Stimulated activated CD4-positive, alpha-beta T cell treated with anti-CD3 and anti-CD28 coated beads, Interleukin-12 subunit alpha, Interleukin-12 subunit beta, amount 100 ng/mL, for 4 hours (primary cell): ENCODE measurements around the gene ETNK1.
"Not testable (repeated sequence)": the region's sequence is repeated elsewhere in the genome, so short reads cannot be mapped to it uniquely, and the experiment has no call there.

Experiments
- DNase-seq: peaks from one replicate; pipeline ENCODE4 v3.0.0-alpha.2; 2020

Gene ETNK1

DNA sequence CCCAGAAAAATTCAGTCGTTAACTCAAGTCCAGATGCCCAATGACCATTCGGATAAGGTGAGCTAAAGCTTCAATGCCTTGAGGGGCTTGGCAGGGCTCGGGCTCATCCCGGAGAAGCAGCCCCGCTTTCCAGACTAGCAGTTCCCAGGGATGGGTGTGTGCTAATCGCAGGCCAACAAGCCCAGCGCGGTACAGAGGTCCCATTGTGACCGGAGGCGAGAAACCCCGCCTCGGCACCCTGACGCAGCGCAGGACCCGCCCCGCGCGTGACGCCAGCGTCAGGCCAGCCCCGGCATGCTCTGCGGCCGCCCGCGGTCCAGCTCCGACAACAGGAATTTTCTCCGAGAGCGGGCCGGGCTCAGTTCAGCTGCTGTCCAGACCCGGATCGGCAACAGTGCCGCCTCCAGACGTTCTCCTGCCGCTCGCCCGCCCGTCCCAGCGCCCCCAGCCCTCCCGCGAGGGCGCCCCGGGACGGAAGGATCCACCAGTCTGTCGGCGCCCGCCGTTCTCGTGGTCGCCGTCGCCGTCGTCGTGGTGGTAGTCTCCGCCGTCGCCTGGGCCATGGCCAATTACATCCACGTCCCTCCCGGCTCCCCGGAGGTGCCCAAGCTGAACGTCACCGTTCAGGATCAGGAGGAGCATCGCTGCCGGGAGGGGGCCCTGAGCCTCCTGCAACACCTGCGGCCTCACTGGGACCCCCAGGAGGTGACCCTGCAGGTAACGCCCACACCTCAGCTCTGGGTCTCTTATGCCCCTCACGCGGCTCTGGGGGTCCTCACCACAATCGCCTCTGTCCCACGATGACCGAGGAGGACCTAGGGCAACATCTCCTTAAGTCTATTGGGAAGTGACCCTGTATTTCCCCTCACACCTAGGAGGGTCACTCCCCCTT, at the start of gene ETNK1:
ETNK1 (plus strand) TSS at position 302 of the 892 bp plus-strand sequence; CDS start at position 562, 260 bp downstream.
- DNase-seq, result peak; percentile 86

DNA sequence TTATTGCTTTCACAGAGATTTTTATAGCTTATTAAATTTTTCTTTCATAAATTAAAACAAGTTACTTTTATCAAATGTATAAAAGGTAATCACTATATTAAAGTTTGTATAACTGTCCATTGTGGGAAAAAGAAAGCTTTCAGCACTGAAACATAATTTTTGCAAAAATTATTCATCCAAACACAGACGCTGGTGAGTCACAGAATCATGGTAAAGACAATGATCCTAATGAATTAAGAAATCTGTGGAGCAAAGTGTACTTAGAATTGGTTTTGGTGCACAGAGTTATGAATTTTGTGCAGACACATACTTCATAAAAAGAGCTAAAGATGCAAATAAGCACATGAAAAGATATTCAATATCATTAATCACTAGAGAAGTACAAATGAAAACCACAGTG, 48.9 kb upstream of the ETNK1 start:
- no peak for DNase-seq

- DNase-seq, result no peak
Observed at GRCh38 chr12:22576473-22576872, 48.5 kb upstream of the ETNK1 start.

GRCh38 chr12:22577667-22578066, 47.3 kb upstream of the ETNK1 start:
- no peak for DNase-seq

DNA sequence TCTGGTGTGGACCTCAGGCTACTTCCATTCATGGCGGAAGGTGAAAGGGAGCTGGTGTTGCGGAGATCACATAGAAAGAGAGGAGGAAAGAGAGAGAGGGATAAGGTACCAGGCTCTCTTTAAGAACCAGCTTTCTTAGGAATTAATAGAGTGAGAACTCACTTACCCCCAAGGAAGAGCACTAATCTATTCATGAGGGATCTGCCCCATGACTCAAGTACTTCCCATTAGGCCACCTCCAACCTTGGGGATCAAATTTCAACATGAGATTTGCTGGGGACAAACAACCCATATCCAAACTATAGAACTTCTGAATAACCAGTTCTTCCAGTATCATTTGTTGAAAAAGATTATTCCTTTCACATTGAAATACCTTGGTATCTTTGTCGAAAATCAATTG, 46.6 kb upstream of the ETNK1 start:
- DNase-seq, result no peak

GRCh38 chr12:22588817-22589216, 36.2 kb upstream of the ETNK1 start:
- no peak for DNase-seq

- DNase-seq, result no peak
Observed at GRCh38 chr12:22593864-22594263, 31.1 kb upstream of the ETNK1 start.

DNA sequence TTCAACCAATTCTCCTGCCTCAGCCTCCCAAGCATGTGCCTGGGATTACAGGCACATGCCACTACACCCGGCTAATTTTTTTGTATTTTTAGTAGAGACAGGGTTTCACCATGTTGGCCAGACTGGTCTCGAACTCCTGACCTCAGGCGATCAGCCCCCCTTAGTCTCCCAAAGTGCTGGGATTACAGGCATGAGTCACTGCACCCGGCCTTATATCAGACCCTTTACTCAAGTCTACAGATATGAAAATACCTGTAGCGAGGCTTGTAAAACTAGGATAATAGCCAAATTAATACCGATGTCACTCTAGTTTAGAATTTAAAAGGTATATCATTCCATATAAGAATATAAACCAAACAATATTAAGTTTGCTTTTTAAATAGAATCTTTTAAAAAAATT, 27.4 kb upstream of the ETNK1 start:
- not testable (repeated sequence) for DNase-seq

DNA sequence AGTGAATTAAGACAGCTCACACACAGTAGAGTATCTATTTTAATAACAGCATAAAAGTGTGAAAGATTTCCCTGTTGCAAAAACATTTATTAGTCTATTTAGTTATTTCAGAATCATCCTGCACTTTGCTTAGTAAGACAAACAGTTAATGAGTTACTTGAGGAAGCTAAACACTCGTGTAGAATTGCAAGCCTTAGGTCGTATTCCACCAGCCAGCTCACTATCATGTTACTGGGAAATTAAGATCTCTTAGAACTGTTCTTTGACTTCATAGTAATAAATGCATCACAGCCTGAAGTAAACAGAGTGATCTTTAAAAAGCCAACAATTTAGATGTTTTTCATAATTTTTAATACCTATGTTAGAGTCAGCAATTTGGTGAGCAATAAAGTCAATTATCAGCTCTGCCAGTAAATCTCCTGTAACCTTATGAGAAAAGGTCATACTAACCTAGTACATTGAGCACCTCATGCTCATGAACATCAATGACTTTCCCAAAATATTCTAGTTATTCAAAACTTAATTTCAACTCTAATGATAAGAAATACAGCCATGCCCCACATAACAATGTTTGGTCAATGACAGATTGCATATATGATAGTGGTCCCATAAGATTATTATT, 26.7 kb upstream of the ETNK1 start:
- DNase-seq, result no peak

DNA sequence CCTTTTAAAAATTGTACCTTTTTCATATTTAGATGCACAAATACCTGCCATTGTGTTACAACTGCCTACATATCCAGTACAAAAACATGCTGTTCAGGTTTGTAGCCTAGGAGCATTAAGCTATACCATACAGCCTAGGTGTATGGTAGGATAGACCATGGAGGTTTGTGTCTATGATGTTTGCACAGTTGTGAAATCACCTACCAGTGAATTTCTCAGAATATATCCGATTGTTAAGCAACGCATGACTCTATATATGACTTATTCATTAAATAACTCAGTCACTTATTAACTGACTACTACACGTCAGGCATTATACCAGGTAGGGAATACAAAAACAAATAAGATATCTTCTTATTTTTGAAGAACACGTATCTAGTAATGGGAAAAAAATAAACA, 26.2 kb upstream of the ETNK1 start:
- no peak for DNase-seq

GRCh38 chr12:22600181-22600580, 24.8 kb upstream of the ETNK1 start:
- DNase-seq, result no peak

DNA sequence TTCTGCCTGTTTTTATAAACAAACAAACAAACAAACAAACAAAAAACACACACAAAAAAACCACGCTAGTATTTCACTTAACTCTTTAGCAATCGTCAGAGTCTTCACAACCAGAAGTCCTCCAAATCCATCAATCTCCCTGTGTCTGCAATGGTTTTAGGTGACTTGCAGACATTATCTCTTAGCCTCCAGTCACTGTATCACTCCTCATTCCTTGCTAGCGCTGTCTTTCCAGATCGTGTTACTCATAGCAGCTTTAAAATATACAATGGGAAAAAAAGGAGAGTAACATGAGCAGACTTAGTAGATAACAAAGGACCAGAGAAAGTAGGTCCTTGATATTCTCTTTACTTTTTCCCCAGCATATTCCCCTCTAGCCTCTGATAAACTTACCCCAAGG, 15.5 kb upstream of the ETNK1 start:
- no peak for DNase-seq

DNA sequence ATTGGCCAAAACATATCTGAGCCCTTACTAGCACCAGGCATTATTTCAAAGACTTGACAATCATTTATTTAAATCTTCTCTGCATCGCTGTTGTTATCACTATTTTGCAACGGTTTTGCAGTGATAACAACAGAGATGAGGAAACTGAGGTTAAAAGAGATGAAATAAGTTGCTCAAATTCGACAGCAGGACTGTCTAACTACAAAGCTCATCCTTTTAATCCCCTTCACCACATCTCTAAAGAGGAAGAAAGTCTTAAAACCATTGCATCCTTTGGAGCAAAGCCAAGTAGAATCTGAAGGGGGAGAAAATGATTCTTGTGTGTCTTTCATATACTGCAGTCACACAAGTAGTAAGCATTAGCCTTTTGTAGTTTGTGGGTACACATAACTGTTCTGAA, 14.8 kb upstream of the ETNK1 start:
- no peak for DNase-seq

DNA sequence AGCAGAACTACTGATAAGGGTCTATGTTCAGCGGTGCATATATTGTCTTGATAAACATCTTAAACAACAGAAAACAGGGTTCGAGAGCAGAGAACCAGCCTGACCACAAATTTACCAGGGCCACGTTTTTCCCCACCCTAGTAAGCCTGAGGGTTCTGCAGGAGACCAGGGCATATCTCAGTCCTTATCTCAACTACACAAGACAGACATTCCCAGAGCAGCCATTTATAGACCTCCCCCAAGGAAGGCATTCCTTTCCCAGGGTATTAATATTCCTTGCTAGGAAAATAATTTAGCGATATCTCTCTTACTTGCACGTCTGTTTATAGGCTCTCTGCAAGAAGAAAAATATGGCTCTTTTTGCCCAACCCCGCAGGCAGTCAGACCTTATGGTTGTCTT, 12.1 kb upstream of the ETNK1 start:
- DNase-seq, result not testable (repeated sequence)

DNA sequence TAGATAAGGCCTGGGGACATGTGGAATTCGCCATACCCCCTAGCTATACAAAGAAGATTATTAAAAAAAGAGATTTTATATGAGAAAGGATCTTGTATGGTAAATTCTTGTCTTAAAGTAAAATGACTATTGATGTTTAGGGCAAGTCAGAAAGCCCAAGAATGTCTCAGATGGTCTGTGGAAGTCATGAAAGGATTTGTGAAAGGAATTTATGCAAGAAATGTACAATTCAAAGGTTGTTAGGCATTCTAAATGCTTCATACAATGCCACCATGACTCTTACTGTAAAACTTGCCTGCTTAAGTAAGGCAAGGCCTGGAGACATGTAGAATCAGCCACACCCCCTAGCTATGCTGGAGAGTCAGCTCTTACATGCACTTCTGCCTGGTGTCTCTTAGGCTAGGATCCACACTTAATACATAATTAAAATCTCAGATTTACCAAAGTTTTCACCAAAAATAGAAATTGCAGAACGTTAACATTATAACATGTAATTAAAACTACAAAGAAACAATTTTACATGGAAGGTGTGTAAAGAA, 8.9 kb upstream of the ETNK1 start:
- DNase-seq, result no peak

DNA sequence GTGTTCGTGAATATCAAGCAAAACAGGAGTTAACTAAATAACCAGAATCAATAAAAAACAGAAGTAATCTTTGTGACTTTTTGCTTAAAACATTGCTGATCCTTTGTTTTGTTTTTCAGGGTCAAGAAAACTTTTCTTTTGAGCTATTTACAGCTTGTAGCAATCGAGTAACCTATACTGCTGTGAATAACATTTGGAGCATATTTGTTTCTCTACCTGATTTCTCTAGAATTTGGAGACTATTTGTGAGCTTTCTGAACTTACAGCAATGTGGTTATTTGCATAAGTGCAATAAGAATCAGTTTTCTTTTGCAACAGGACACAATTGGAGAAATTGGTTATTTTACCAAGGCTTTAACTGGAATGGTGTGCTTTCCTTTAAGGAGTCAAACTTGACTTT, 7.3 kb upstream of the ETNK1 start:
- no peak for DNase-seq

DNA sequence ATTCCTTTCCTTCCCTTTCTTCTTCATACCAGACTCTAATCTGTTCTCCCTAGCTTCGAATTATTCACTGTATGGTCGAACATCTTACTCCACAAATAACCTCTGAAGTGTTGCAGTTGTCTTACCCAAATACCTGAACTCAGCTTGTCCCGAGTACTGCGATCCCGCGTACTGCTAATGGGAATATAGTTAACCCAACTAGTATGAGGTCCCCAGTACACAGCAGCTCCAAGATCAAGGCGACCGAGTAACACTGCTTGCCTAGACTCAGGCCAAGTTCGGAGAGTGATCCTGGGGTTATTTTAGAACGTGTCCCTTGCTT, 462 bp upstream of the ETNK1 start:
- peak; percentile 9 for DNase-seq

DNA sequence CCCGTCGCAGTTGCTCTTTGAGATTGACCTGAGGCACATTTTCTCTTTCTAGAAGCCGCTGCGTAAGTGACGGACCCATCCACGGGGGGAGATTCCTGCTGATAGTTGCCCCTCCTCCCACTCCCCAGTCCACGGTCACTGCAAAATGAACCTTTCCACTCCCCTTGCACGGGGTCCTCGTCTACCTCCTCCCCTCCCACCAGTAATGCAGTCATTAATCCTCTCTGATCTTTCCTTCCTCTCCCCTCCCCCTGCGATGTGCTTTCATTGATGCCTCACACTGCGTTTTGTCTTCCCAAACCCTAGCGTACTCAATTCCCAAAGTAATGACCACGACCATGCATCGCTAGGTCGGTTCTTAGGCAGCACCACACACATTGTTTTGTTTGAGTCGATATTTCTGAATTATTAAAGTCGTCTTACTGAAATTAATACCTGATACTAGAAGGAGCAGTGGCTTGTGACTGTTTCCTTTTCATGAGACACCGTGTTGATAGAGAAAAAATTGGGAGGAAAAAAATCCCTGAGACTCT, 857 bp downstream of the ETNK1 start:
- no peak for DNase-seq

GRCh38 chr12:22626406-22626805, 1.4 kb downstream of the ETNK1 start:
- no peak for DNase-seq

DNA sequence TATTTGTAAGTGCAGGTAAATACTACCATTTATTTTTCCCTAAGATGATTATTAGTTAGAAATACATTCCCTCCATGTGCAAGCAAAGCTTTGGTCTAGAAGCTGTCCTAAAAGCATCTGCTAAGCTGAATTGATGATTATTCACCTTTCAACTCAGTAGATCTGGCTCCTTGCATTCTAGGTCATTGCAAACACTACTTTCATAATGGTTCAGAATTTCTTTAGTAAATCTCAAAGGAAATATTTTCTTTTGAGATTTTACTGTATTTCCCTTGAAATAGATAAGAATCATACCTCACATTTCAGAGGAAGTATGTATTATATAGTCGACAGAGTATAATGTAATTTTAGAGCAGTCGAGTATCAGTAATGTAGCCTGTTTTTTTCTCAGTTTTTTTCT, 2.4 kb downstream of the ETNK1 start:
- DNase-seq, result no peak

DNA sequence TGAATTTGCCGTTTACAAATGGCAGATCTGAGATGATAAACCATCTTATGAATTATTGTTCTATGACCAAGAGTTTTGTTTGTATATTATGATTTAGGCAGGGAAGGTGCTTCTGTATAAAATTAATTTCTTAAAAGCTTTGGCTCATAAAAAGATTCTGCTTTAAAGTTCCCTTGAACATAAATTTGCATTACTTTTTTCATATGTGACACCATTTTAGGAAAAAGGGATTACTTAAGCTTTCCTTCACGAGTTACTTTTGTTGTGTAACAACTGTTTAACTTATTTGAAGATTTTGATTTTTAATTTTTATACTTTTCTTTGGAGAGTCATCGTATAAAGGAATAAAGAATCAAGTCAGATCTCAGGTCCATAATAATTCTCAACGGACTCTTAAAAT, 3.3 kb downstream of the ETNK1 start:
- no peak for DNase-seq

- DNase-seq, result no peak
Observed at GRCh38 chr12:22631863-22632463, 7.0 kb downstream of the ETNK1 start.

- DNase-seq, result no peak
Observed at GRCh38 chr12:22634883-22635282, 9.9 kb downstream of the ETNK1 start.

DNA sequence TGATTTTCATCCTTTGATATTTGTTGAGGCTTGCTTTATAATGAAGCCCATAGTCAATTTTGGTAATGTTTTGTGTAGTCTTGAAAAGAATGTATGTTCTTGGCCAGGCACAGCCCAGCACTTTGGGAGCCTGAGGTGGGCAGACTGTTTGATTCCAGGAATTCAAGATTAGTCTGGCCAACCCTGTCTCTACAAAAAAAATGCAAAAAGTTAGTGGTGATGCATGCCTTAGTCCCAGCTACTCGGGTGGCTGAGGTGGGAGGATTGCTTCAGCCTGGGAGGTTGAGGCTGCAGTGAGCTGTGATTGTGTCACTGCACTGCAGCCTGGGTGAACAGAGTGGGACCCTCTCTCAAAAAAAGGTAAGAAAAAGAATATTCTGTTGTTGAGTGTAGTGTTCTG, 10.8 kb downstream of the ETNK1 start:
- DNase-seq, result no peak
